ENCODE data around the gene ARID2. TPM values are rescaled to one million over a fixed set of nuclear protein-coding genes. Genes with fewer than 3 reads are reported as not detected.

The ARID2 gene
- total RNA-seq, 1 experiment from 2014 or later = 72.2 TPM

- intact Hi-C loops (cut with micrococcal nuclease; ENCODE audit: unreplicated experiment) = loop anchor here (2.0 kb wide), 1 partner anchor 14 kb away; no protein-coding TSS in a partner anchor
- Histone ChIP-seq H3K4me1 (ENCODE audit: insufficient read depth, low read length, poor library complexity, severe bottlenecking) (peaks cover 18% of the 10 kb centered on the region), H3K27ac (ENCODE audit: low read depth, low read length, poor library complexity, severe bottlenecking) (peak overlapping the region; percentile 17), H3K4me3 (ENCODE audit: low read depth, low read length, poor library complexity, severe bottlenecking) (no peak overlapping the region), H3K36me3 (ENCODE audit: insufficient read depth, low read length, poor library complexity, severe bottlenecking) (no peaks in the 10 kb centered on the region), H3K27me3 (replicated peaks; ENCODE audit: insufficient read depth, low read depth, low read length, poor library complexity) (no peaks in the 10 kb centered on the region), H3K9me3 (ENCODE audit: low read depth, low read length, poor library complexity, severe bottlenecking) (no peaks in the 10 kb centered on the region)
- no peak for DNase-seq (ENCODE audit: low spot score)
- BruUV-seq (replicated peaks) = no TSS peak
- CTCF ChIA-PET = no interaction called here
- POLR2A ChIA-PET (ENCODE audit: low non-redundant PET) = interaction anchor here (0.7 kb wide), 1 partner anchor 52 kb away, joined by 3 read pairs; no protein-coding TSS in a partner anchor
- no peak for TF ChIP-seq CTCF (conservative IDR thresholded peaks at IDR 0.05; ENCODE audit: low read depth, low read length)
- no peak for TF ChIP-seq EZH2 (IDR thresholded peaks at IDR 0.05; ENCODE audit: borderline replicate concordance, low read depth, low read length, poor library complexity, severe bottlenecking)
Measured at GRCh38 chr12:45803111-45803510, 73.6 kb downstream of the ARID2 start.

DNA sequence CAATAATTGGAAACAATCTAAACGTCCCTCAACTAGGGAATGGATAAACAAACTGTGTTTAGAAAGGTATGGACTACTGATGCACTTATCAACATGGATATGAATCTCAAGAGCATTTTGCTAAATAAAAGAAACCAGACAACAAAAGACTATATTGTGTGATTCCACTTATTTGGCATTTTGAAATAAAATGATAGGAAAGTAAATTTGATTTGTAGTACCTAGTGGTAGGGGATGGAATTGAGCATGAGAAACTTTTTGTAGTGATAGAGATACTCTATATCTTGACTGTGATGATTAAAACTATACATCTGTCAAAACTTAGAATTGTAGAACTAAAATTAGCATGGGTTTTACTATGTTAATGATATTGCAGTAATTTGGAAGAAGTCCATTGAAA, 87.1 kb downstream of the ARID2 start:
- Histone ChIP-seq H3K36me3 (ENCODE audit: insufficient read depth, low read length, poor library complexity, severe bottlenecking) (peaks cover 11% of the 10 kb centered on the region), H3K27ac (ENCODE audit: low read depth, low read length, poor library complexity, severe bottlenecking) (no peak overlapping the region), H3K4me3 (ENCODE audit: low read depth, low read length, poor library complexity, severe bottlenecking) (no peak overlapping the region), H3K27me3 (replicated peaks; ENCODE audit: insufficient read depth, low read depth, low read length, poor library complexity) (no peaks in the 10 kb centered on the region), H3K9me3 (ENCODE audit: low read depth, low read length, poor library complexity, severe bottlenecking) (no peaks in the 10 kb centered on the region), H3K4me1 (ENCODE audit: insufficient read depth, low read length, poor library complexity, severe bottlenecking) (peaks cover 2% of the 10 kb centered on the region)
- BruUV-seq (replicated peaks) = no TSS peak
- CTCF ChIA-PET = no interaction called here
- POLR2A ChIA-PET (ENCODE audit: low non-redundant PET) = no interaction called here
- TF ChIP-seq EZH2 (IDR thresholded peaks at IDR 0.05; ENCODE audit: borderline replicate concordance, low read depth, low read length, poor library complexity, severe bottlenecking) = no peak
- peak; percentile 20; the same call in 1 of the 2 replicates for TF ChIP-seq CTCF (conservative IDR thresholded peaks at IDR 0.05; ENCODE audit: low read depth, low read length)
- no peak for DNase-seq (ENCODE audit: low spot score)
- intact Hi-C loops (cut with micrococcal nuclease; ENCODE audit: unreplicated experiment) = no loop called here

DNA sequence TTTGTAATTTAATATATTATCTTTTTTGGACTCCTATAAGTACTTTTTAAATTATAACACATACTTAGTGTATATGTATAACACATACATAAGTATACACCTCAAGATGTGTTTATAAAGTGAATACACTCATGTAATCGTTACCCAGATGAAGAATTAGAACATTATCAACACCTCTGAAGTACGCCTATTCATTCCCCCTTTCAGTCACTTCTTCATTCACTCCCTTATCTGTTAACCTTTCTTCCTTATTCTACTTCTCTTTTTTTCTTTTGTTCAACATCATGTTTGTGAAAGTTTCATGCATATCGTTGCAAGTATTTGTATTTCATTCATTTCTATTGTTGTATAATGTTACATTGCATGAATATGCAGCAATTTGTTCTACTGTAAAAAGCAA, 98.5 kb downstream of the ARID2 start:
- Histone ChIP-seq H3K27me3 (replicated peaks; ENCODE audit: insufficient read depth, low read depth, low read length, poor library complexity) (no peaks in the 10 kb centered on the region), H3K36me3 (ENCODE audit: insufficient read depth, low read length, poor library complexity, severe bottlenecking) (peaks cover 39% of the 10 kb centered on the region), H3K4me3 (ENCODE audit: low read depth, low read length, poor library complexity, severe bottlenecking) (no peak overlapping the region), H3K4me1 (ENCODE audit: insufficient read depth, low read length, poor library complexity, severe bottlenecking) (no peaks in the 10 kb centered on the region), H3K27ac (ENCODE audit: low read depth, low read length, poor library complexity, severe bottlenecking) (no peak overlapping the region), H3K9me3 (ENCODE audit: low read depth, low read length, poor library complexity, severe bottlenecking) (peaks cover 3% of the 10 kb centered on the region)
- intact Hi-C loops (cut with micrococcal nuclease; ENCODE audit: unreplicated experiment) = no loop called here
- ChIA-PET POLR2A (ENCODE audit: low non-redundant PET) (interaction anchor here (0.6 kb wide), 1 partner anchor 9 kb away, joined by 3 read pairs; no protein-coding TSS in a partner anchor), CTCF (no interaction called here)
- TF ChIP-seq CTCF (conservative IDR thresholded peaks at IDR 0.05; ENCODE audit: low read depth, low read length) (no peak), EZH2 (IDR thresholded peaks at IDR 0.05; ENCODE audit: borderline replicate concordance, low read depth, low read length, poor library complexity, severe bottlenecking) (no peak)
- DNase-seq (ENCODE audit: low spot score) = no peak
- BruUV-seq (replicated peaks) = no TSS peak
